GM20000 (cell line): ENCODE measurements around the gene KCNMA1.

Experiments
- DNase-seq: peaks from one replicate; pipeline ENCODE4 v3.0.0; 2012; ENCODE audit warnings: low spot score
- TF ChIP-seq, protein P1 (sequence below): IDR thresholded peaks from 2 replicates; pipeline ENCODE4 v1.5.1; 2012; ENCODE audit warnings: mild to moderate bottlenecking, control low read depth; ENCODE audit errors: extremely low read depth, missing control alignments

The KCNMA1 gene

DNA sequence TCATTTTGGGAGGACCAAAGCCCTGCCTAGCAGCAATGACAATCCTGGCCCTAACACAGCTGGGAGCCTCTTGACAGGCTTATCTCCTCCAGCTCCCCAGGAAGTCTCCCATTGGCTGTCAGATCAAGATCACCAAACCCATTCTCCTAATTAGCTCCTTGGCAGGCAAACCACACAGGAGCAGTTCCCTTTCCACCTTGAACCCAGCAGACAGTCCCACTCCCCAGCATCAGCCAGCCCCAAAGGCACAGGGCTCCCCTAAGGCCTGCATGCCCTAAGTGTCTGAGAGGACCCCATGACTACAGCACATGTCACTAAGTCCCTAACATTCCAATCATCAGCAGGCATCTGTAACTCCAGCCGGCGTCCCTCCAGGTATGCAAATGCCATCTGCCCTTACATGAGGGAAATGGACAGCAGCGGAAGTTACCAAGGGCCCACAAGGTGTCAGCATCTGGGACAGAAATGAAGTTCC is 348.5 kb downstream of the KCNMA1 start:
- TF ChIP-seq, protein P1, sequence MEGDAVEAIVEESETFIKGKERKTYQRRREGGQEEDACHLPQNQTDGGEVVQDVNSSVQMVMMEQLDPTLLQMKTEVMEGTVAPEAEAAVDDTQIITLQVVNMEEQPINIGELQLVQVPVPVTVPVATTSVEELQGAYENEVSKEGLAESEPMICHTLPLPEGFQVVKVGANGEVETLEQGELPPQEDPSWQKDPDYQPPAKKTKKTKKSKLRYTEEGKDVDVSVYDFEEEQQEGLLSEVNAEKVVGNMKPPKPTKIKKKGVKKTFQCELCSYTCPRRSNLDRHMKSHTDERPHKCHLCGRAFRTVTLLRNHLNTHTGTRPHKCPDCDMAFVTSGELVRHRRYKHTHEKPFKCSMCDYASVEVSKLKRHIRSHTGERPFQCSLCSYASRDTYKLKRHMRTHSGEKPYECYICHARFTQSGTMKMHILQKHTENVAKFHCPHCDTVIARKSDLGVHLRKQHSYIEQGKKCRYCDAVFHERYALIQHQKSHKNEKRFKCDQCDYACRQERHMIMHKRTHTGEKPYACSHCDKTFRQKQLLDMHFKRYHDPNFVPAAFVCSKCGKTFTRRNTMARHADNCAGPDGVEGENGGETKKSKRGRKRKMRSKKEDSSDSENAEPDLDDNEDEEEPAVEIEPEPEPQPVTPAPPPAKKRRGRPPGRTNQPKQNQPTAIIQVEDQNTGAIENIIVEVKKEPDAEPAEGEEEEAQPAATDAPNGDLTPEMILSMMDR: no peak
- DNase-seq: no peak

DNA sequence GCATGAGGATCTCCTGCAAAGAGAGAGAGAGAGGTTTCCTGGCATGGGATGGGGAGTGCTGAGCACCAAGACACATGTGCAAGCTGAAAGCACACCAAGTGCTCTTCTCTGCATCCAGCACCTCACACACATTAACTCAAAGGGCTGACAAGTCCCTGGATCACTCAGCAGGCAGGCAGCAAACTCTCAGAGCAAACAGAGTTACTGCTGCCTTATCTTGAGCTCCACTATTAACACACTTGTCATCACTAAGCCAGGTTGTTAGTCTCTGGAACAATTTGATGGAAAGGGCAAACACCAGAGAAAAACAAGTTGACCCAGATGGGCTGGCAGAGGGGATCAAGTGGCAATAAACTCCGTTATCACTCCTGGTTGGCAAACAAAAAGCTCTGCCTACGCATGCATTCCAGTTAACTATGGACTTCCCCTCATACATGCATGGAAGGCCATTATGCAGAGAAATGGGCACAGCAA is 349.9 kb downstream of the KCNMA1 start:
- no peak for DNase-seq
- TF ChIP-seq, protein P1: no peak

DNA sequence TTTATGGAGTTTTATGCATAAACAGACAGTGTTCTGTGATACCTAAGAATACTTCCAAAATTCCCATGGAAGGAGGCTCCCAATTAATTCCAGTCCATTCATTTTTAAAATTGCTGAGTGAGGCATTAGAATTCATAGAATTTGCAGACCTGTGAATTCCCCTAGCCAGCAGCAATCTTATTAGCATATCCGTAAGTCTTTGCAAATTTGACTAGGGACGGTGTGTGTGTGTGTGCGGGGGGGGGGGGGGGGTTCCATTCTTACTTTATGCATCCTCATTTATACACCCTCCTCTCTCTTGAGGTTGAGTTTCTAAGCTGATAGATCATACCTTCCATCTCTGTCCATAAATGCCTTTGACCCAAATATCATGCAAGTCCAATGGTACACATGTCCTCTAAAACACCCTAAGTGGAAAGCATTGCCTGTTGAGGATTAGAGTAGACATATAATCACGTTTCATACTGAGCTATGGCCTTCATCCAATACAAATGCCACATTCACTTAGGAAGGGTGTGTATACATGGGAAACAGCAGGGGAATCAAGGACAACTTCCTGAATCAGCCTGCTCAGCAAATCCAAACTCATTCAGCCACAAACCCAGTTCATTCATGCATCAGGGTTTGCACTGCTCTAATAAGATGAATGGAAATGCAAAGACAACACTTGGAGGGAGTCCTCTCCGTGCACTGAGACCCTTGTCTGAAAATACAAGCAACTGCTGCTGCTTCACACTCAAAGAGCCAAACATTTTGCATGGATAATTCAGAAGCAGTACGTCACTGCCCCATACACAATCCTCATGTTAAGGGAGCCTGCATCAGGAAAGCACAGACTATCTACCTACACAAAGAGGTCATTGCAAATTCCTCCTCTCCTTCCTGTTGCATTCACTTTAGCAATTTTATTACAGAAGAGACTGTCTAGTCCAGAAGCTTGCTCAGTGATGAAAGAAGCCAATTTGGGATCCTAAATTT is 350.8 kb downstream of the KCNMA1 start:
- TF ChIP-seq, protein P1: no peak
- DNase-seq: no peak

DNA sequence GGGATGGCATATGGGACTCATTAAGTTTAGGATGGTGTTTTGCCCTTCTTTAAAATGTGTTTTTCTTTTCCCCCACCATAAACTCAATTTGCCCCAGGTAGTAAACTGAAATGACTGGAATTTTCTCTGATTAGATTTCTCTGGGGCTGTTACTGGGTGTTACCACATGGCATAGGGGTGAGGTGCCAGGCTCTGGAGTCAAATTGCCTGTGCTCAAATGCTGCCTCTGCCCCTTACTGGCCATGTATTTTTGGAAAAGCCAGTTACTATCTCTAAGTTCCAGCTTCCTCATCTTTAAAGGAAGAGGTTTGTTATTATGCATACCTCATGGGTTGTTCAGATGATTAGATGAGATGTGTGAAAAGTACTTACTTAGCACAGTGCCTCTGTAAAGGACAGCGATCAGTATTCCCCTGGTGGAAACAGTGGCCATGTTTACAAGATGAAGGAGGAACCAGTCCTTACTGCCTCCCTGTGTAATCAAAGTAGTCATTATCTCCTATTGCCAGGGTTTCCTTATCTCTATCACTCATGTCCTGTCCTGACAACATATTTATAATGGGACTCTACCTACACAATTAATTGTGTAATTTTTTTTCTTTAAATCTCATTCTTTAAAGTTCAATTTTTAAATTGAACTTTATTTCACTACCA is 352.0 kb downstream of the KCNMA1 start:
- TF ChIP-seq, protein P1: no peak

DNA sequence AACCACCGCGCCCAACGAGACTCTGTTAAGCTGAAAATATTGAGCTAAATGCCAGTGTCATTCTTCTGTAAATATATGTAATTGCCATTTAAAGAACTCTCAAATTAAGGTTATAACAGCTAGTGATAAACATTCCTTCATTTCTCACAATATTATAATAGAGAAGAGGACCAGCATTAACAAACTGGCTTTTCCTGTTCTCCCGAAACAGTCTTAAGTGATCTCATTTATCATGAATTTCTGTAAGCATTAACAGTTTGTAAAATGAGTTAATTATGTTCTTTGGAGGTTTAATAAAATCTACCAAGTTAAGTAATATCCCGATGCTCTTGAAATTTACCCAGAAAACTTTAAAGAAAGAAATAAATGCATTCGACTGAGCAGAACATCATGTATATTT is 352.8 kb downstream of the KCNMA1 start:
- TF ChIP-seq, protein P1: no peak
- DNase-seq: no peak

More for the DNA sequence above, 352.0 kb downstream of the KCNMA1 start:
- DNase-seq: no peak

DNA sequence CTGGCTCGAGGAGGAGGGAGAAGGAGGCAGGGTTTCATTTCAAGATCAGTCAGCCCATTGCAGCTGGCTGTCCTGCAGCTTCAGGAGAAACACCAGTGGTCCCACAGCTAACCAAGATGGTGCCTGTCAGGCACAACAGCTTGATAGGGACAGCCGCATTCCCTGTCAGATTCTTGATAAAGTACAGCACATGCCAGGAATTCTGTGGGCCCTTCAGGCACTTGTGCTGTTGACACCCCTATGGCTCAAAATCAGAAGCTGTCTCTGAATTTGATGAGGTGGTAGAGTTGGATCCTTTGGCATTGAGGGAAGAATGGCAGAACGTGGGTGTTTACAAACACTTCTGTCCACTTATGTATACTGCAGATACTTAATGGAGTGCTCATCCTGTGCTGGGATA is 354.3 kb downstream of the KCNMA1 start:
- DNase-seq: no peak
- TF ChIP-seq, protein P1: no peak

DNA sequence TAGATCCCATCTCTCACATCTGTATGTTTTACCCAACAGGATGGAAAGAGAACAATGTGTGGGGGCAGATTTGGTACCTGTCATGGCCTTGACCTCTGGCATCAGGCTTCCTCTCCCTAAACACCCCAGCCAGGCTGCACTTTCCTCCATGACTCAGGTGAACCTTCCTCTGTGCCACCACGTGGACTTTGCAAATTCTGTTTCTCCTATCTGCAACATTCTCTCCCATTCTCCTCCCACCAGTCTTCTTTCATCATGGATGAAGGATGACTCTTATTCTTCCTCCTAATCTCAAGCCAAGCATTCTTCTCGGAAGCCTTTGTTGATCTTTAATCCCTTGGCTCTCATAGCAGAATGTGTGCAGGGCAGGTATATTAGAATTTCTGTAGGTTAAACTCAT is 355.4 kb downstream of the KCNMA1 start:
- TF ChIP-seq, protein P1: no peak
- no peak for DNase-seq
